Neural progenitor cell (in vitro differentiated cells): ENCODE results near the gene FAM13B. TPM values are rescaled to one million over a fixed set of nuclear protein-coding genes. Genes with fewer than 3 reads are reported as not detected.
"Not testable (repeated sequence)": the region's sequence is repeated elsewhere in the genome, so short reads cannot be mapped to it uniquely, and the experiment has no call there.

Experiments used
- DNase-seq: peaks from one replicate; pipeline ENCODE4 v3.0.0-alpha.2; 2016; ENCODE audit warnings: low spot score
- H2AFZ ChIP-seq: fragments of 200-600 bp; sonication (generic); replicated peaks from 2 replicates; pipeline ENCODE4 v1.6.1; 2016; ENCODE audit warnings: antibody characterized with exemption
- H3F3A ChIP-seq: fragments of 200-600 bp; sonication (generic); 2 replicates; pipeline ENCODE4 v1.6.1; 2016; ENCODE audit warnings: antibody characterized with exemption, low read depth
- H3K27ac ChIP-seq: fragments of 200-600 bp; sonication (generic); 2 replicates; pipeline ENCODE4 v1.5.1; 2016; ENCODE audit warnings: mild to moderate bottlenecking
- H3K27me3 ChIP-seq: fragments of 200-600 bp; sonication (generic); 2 replicates; pipeline ENCODE4 v1.6.1; 2016; ENCODE audit warnings: mild to moderate bottlenecking, moderate library complexity
- H3K36me3 ChIP-seq: fragments of 200-600 bp; sonication (generic); 2 replicates; pipeline ENCODE4 v1.5.1; 2016
- H3K4me1 ChIP-seq: fragments of 200-600 bp; sonication (generic); 2 replicates; pipeline ENCODE4 v1.6.1; 2016; ENCODE audit warnings: mixed run types
- H3K4me2 ChIP-seq: fragments of 200-600 bp; sonication (generic); 2 replicates; pipeline ENCODE4 v1.6.1; 2016
- H3K4me3 ChIP-seq: fragments of 200-600 bp; sonication (generic); 2 replicates; pipeline ENCODE4 v1.5.1; 2016
- H3K79me2 ChIP-seq: fragments of 200-600 bp; sonication (generic); 2 replicates; pipeline ENCODE4 v1.6.1; 2016; ENCODE audit warnings: low read depth
- H3K9ac ChIP-seq: fragments of 200-600 bp; sonication (generic); 2 replicates; pipeline ENCODE4 v1.6.1; 2016
- H3K9me3 ChIP-seq: fragments of 200-600 bp; sonication (generic); 2 replicates; pipeline ENCODE4 v1.5.1; 2016; ENCODE audit warnings: low read depth
- H4K20me1 ChIP-seq: fragments of 200-600 bp; sonication (generic); 2 replicates; pipeline ENCODE4 v1.6.1; 2016; ENCODE audit warnings: low read depth
- H3K27ac Mint-ChIP-seq: 3 replicates; pipeline ENCODE4 v1.8.0; 2021; ENCODE audit warnings: mixed read lengths
- H3K27me3 Mint-ChIP-seq: 2 replicates; pipeline ENCODE4 v1.8.0; 2022; ENCODE audit warnings: low read depth, mild to moderate bottlenecking, inconsistent platforms, moderate library complexity, mixed read lengths; ENCODE audit not compliant: insufficient read depth
- H3K36me3 Mint-ChIP-seq: 3 replicates; pipeline ENCODE4 v1.8.0; 2021; ENCODE audit warnings: mixed read lengths
- H3K4me1 Mint-ChIP-seq: 3 replicates; pipeline ENCODE4 v1.8.0; 2021; ENCODE audit warnings: mixed read lengths
- H3K4me3 Mint-ChIP-seq: 3 replicates; pipeline ENCODE4 v1.8.0; 2021; ENCODE audit warnings: mild to moderate bottlenecking, moderate library complexity, mixed read lengths
- H3K9me3 Mint-ChIP-seq: 3 replicates; pipeline ENCODE4 v1.8.0; 2020; ENCODE audit warnings: mixed read lengths
- CTCF ChIP-seq: fragments of 200-600 bp; sonication (generic); IDR thresholded peaks from 2 replicates; pipeline ENCODE4 v1.5.1; 2017; ENCODE audit warnings: antibody characterized with exemption, mild to moderate bottlenecking
- EZH2 ChIP-seq: fragments of 200-600 bp; sonication (generic); IDR thresholded peaks from 2 replicates; pipeline ENCODE4 v1.6.1; 2017; ENCODE audit warnings: antibody characterized with exemption, mild to moderate bottlenecking, moderate library complexity
- EZH2phosphoT487 ChIP-seq: fragments of 200-600 bp; sonication (generic); IDR thresholded peaks from 2 replicates; pipeline ENCODE4 v1.6.1; 2017; ENCODE audit warnings: antibody characterized with exemption
- total RNA-seq: library from RNA; depleted of rRNA; stranded (reverse); fragments of >200 nt; gene quantifications from 2 replicates; pipeline ENCODE4 v1.2.3, GENCODE V29; 2015; ENCODE audit warnings: low replicate concordance

Gene FAM13B
- total RNA-seq, 1 donor from 2014 or later = 41.7 TPM

- Histone ChIP-seq H3K36me3 (peaks cover 16% of the 10 kb centered on the region), H3K4me3 (no peak overlapping the region), H3K4me2 (no peak overlapping the region), H2AFZ (no peak overlapping the region), H3F3A (no peaks in the 10 kb centered on the region), H3K4me1 (no peaks in the 10 kb centered on the region), H3K27ac (no peak overlapping the region), H3K9me3 (no peaks in the 10 kb centered on the region), H3K9ac (no peak overlapping the region), H4K20me1 (no peaks in the 10 kb centered on the region), H3K79me2 (no peaks in the 10 kb centered on the region), H3K27me3 (no peaks in the 10 kb centered on the region)
- Mint-ChIP-seq H3K4me1 (no peaks in the 10 kb centered on the region), H3K9me3 (peaks cover 8% of the 10 kb centered on the region), H3K27me3 (no peaks in the 10 kb centered on the region), H3K36me3 (peaks cover 43% of the 10 kb centered on the region), H3K4me3 (no peak overlapping the region), H3K27ac (no peak overlapping the region)
- no peak for TF ChIP-seq CTCF
- TF ChIP-seq EZH2phosphoT487 = no peak
- no peak for TF ChIP-seq EZH2
- no peak for DNase-seq
Observed at GRCh38 chr5:137975208-137975607, 57.7 kb downstream of the FAM13B start.

GRCh38 chr5:137970384-137970783 is 62.5 kb downstream of the FAM13B start:
- not testable (repeated sequence) for H3K9me3 ChIP-seq, H3K27me3 ChIP-seq, H3K27me3 Mint-ChIP-seq, H4K20me1 ChIP-seq, H3K36me3 ChIP-seq, H3F3A ChIP-seq, H3K9ac ChIP-seq, H3K4me1 ChIP-seq, H3K27ac ChIP-seq, H3K4me2 ChIP-seq, H3K4me1 Mint-ChIP-seq, H3K4me3 ChIP-seq, H2AFZ ChIP-seq, DNase-seq, H3K27ac Mint-ChIP-seq, H3K4me3 Mint-ChIP-seq, H3K79me2 ChIP-seq
- Mint-ChIP-seq H3K36me3 (peaks cover 35% of the 10 kb centered on the region), H3K9me3 (peaks cover 12% of the 10 kb centered on the region)

- no peak overlapping the region for H3K4me2 ChIP-seq
- no peaks in the 10 kb centered on the region for H3K9me3 ChIP-seq
- peaks cover 17% of the 10 kb centered on the region for H3K36me3 Mint-ChIP-seq
- no peak overlapping the region for H2AFZ ChIP-seq
- no peaks in the 10 kb centered on the region for H3K4me1 Mint-ChIP-seq
- H3K27ac Mint-ChIP-seq = no peak overlapping the region
- no peak overlapping the region for H3K9ac ChIP-seq
- H3K27ac ChIP-seq = no peak overlapping the region
- peaks cover 5% of the 10 kb centered on the region for H3K36me3 ChIP-seq
- H3K27me3 ChIP-seq = no peaks in the 10 kb centered on the region
- H3K27me3 Mint-ChIP-seq = no peaks in the 10 kb centered on the region
- no peak for TF ChIP-seq CTCF
- no peak for TF ChIP-seq EZH2phosphoT487
- TF ChIP-seq EZH2 = no peak
- no peak overlapping the region for H3K4me3 Mint-ChIP-seq
- no peaks in the 10 kb centered on the region for H3K79me2 ChIP-seq
- H3K4me3 ChIP-seq = no peak overlapping the region
- H3K9me3 Mint-ChIP-seq = no peaks in the 10 kb centered on the region
- peaks cover 3% of the 10 kb centered on the region for H4K20me1 ChIP-seq
- DNase-seq = no peak
- no peaks in the 10 kb centered on the region for H3F3A ChIP-seq
- no peaks in the 10 kb centered on the region for H3K4me1 ChIP-seq
Observed at GRCh38 chr5:137960819-137961218, 72.1 kb downstream of the FAM13B start.

GRCh38 chr5:137960141-137960540 is 72.7 kb downstream of the FAM13B start:
- H3K27me3 ChIP-seq = no peaks in the 10 kb centered on the region
- H3K9me3 Mint-ChIP-seq = no peaks in the 10 kb centered on the region
- H3K9ac ChIP-seq = no peak overlapping the region
- H2AFZ ChIP-seq = no peak overlapping the region
- H3K36me3 Mint-ChIP-seq = peaks cover 13% of the 10 kb centered on the region
- no peaks in the 10 kb centered on the region for H3K27me3 Mint-ChIP-seq
- no peak for DNase-seq
- no peak overlapping the region for H3K4me2 ChIP-seq
- no peaks in the 10 kb centered on the region for H3K79me2 ChIP-seq
- H3K4me3 ChIP-seq = no peak overlapping the region
- peaks cover 5% of the 10 kb centered on the region for H3K36me3 ChIP-seq
- H4K20me1 ChIP-seq = no peaks in the 10 kb centered on the region
- no peak overlapping the region for H3K4me3 Mint-ChIP-seq
- H3K27ac Mint-ChIP-seq = no peak overlapping the region
- no peaks in the 10 kb centered on the region for H3K9me3 ChIP-seq
- H3F3A ChIP-seq = no peaks in the 10 kb centered on the region
- no peaks in the 10 kb centered on the region for H3K4me1 ChIP-seq
- no peak overlapping the region for H3K27ac ChIP-seq
- no peaks in the 10 kb centered on the region for H3K4me1 Mint-ChIP-seq
- TF ChIP-seq CTCF = no peak
- no peak for TF ChIP-seq EZH2phosphoT487
- no peak for TF ChIP-seq EZH2
